Coronary artery (tissue), 2 donors: ENCODE results near the gene NHSL1.

Experiments used
- DNase-seq: peaks from one replicate; pipeline ENCODE4 v3.0.0-alpha.2; 2017; ENCODE audit warnings: low spot score
- H3K27ac ChIP-seq, 2 donors: fragments of 200-600 bp; sonication (generic); one replicate each; pipeline ENCODE4 v1.5.1; 2016 to 2019
- H3K4me3 ChIP-seq: fragments of 200-600 bp; sonication (generic); 2 replicates; pipeline ENCODE4 v1.5.1; 2016; ENCODE audit warnings: mild to moderate bottlenecking, moderate library complexity
- CTCF ChIP-seq: fragments of 200-600 bp; sonication (generic); IDR thresholded peaks from one replicate; pipeline ENCODE4 v1.5.1; 2019; ENCODE audit warnings: antibody characterized with exemption

Gene NHSL1

GRCh38 chr6:138421608-138422007, 77.7 kb downstream of the NHSL1 start:
- no peak for DNase-seq
- no peak for TF ChIP-seq CTCF
- H3K4me3 ChIP-seq: no peak overlapping the region
- H3K27ac ChIP-seq: no peak overlapping the region

- no peak overlapping the region for H3K27ac ChIP-seq
- no peak for DNase-seq
- no peak overlapping the region for H3K4me3 ChIP-seq
- no peak for TF ChIP-seq CTCF
These were observed 78.2 kb downstream of the NHSL1 start for GRCh38 chr6:138421089-138421488.

- no peak for TF ChIP-seq CTCF
- no peak overlapping the region for H3K4me3 ChIP-seq
- DNase-seq: no peak
- no peak overlapping the region for H3K27ac ChIP-seq
These were observed 78.9 kb downstream of the NHSL1 start for GRCh38 chr6:138420356-138420755.

- no peak for DNase-seq
- no peak overlapping the region for H3K4me3 ChIP-seq
- H3K27ac ChIP-seq: no peak overlapping the region
- TF ChIP-seq CTCF: no peak
These were observed 79.5 kb downstream of the NHSL1 start for GRCh38 chr6:138419766-138420165.

- no peak for TF ChIP-seq CTCF
- Histone ChIP-seq H3K4me3 (no peak overlapping the region), H3K27ac (no peak overlapping the region)
- no peak for DNase-seq
These were observed 81.1 kb downstream of the NHSL1 start for GRCh38 chr6:138418118-138418742.

GRCh38 chr6:138417493-138418117, 81.7 kb downstream of the NHSL1 start:
- DNase-seq: no peak
- TF ChIP-seq CTCF: no peak
- H3K4me3 ChIP-seq: no peak overlapping the region
- no peak overlapping the region for H3K27ac ChIP-seq

- no peak for TF ChIP-seq CTCF
- no peak overlapping the region for H3K27ac ChIP-seq
- DNase-seq: no peak
- no peak overlapping the region for H3K4me3 ChIP-seq
These were observed 83.1 kb downstream of the NHSL1 start for GRCh38 chr6:138416206-138416605.
